Progenitor cell of endocrine pancreas (in vitro differentiated cells): ENCODE results near the gene CACNA2D1. TPM values are rescaled to one million over a fixed set of nuclear protein-coding genes. Genes with fewer than 3 reads are reported as not detected.

Experiments used
- DNase-seq: peaks from one replicate; pipeline ENCODE4 v3.0.0; 2021; ENCODE audit warnings: low spot score; ENCODE audit not compliant: unreplicated experiment
- H3K27ac Mint-ChIP-seq: 2 replicates; pipeline ENCODE4 v1.8.0; 2021; ENCODE audit warnings: mild to moderate bottlenecking, moderate library complexity, mixed read lengths
- H3K27me3 Mint-ChIP-seq: 2 replicates; pipeline ENCODE4 v1.8.0; 2021; ENCODE audit warnings: mixed read lengths
- H3K36me3 Mint-ChIP-seq: 2 replicates; pipeline ENCODE4 v1.8.0; 2022; ENCODE audit warnings: mixed read lengths; ENCODE audit not compliant: insufficient read depth
- H3K4me1 Mint-ChIP-seq: 2 replicates; pipeline ENCODE4 v1.8.0; 2021; ENCODE audit warnings: low read depth, mixed read lengths
- H3K4me3 Mint-ChIP-seq: 2 replicates; pipeline ENCODE4 v1.8.0; 2021; ENCODE audit warnings: low read depth, mild to moderate bottlenecking, moderate library complexity, mixed read lengths
- H3K9me3 Mint-ChIP-seq: 2 replicates; pipeline ENCODE4 v1.8.0; 2021; ENCODE audit warnings: low read depth, mixed read lengths
- total RNA-seq: library from RNA; stranded (reverse); gene quantifications from 2 replicates; pipeline ENCODE4 v1.2.1, GENCODE V29; 2021
- TF ChIP-seq, protein P1 (sequence below): fragments of 200-600 bp; sonication (generic); IDR thresholded peaks from one replicate; pipeline ENCODE4 v1.5.0; 2021; ENCODE audit warnings: antibody characterized with exemption, mild to moderate bottlenecking; ENCODE audit not compliant: unreplicated experiment

Gene CACNA2D1
- total RNA-seq, 1 donor from 2014 or later: 25.1 TPM

DNA sequence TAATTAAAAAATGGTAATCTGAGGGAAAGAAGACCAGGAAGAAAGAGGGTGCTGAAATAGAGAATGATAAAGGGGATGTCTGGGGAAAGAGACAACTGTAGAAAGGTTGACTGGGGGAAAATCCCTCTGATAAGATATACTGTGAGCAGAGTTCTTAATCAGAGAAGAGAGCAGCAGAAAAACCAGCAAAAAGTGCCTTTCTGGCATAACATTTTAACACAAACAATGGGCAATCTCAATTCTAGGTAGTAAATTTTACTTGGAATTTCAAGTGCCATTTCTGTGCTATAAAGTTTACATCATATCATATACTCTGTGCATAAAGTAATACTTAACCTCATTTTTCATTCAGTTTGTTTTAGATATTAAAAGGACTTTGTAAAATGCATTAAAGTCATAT lies 421.9 kb downstream of the CACNA2D1 start:
- Mint-ChIP-seq H3K27ac (no peak overlapping the region), H3K4me3 (no peak overlapping the region), H3K4me1 (peaks cover 4% of the 10 kb centered on the region), H3K36me3 (no peaks in the 10 kb centered on the region), H3K9me3 (no peaks in the 10 kb centered on the region), H3K27me3 (no peaks in the 10 kb centered on the region)
- TF ChIP-seq, protein P1, sequence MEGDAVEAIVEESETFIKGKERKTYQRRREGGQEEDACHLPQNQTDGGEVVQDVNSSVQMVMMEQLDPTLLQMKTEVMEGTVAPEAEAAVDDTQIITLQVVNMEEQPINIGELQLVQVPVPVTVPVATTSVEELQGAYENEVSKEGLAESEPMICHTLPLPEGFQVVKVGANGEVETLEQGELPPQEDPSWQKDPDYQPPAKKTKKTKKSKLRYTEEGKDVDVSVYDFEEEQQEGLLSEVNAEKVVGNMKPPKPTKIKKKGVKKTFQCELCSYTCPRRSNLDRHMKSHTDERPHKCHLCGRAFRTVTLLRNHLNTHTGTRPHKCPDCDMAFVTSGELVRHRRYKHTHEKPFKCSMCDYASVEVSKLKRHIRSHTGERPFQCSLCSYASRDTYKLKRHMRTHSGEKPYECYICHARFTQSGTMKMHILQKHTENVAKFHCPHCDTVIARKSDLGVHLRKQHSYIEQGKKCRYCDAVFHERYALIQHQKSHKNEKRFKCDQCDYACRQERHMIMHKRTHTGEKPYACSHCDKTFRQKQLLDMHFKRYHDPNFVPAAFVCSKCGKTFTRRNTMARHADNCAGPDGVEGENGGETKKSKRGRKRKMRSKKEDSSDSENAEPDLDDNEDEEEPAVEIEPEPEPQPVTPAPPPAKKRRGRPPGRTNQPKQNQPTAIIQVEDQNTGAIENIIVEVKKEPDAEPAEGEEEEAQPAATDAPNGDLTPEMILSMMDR: no peak
- no peak for DNase-seq

DNA sequence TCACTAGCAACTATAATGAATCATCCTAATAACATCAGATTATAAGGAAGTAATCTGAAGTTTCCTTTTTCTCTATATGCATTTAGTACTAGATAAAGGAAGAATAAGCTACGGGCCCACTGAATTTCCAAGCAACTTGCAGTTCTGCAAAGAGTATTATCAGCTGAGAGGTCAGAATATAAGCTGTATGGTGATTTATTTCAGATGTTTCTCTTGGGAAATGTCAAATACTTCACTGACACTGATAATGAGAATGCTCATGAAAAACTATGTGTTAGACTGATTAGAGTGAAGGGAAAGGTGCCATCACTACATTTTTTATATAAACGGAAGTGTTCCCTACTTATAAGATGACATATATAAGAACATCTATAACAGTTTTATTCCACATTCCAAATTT lies 422.5 kb downstream of the CACNA2D1 start:
- Mint-ChIP-seq H3K36me3 (no peaks in the 10 kb centered on the region), H3K4me3 (no peak overlapping the region), H3K9me3 (no peaks in the 10 kb centered on the region), H3K27me3 (no peaks in the 10 kb centered on the region), H3K4me1 (peaks cover 4% of the 10 kb centered on the region), H3K27ac (no peak overlapping the region)
- DNase-seq: no peak
- TF ChIP-seq, protein P1: no peak

DNA sequence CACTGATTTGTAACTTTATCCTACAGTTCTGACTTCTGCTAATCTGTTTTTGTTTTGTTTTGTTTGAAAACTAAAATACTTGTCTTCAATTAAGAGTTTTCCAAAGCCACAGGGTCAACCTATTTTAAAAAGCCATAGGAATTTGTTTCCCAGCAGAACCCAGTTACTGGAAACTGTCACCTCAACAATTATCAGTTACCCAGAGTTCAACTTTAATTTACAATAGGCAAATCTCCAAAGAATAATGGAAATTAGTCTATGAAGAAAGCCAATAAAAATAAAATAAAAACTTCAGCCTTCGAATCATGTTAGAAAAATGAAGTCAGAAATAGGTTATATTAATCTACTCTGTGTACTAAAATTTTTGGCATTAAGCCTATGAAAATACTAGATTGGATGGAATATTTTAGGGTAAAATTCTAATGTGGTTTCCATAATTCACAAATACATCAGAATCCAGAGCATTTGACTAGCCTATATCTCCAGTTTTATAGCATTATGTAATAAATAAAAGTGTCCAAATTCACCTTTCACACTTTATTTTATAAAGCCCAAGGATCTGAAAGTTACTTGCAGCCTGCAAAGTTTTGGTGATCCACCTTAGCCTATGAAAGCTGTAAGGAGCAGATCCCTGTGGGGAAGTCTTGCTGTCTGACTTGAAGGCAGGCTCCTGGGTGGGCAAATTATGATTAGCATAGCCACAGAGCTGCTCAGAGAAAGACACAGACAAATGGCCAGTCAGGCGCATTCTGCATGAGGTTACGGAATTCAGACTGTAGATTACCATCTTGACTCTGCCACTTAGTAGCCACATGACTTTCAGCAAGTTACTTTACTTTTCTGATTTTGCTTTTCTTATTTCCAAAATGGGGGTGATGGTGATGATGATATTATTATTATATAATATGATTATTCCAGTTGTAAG lies 423.8 kb downstream of the CACNA2D1 start:
- Mint-ChIP-seq H3K9me3 (no peaks in the 10 kb centered on the region), H3K27me3 (no peaks in the 10 kb centered on the region), H3K27ac (no peak overlapping the region), H3K36me3 (no peaks in the 10 kb centered on the region), H3K4me1 (peaks cover 4% of the 10 kb centered on the region), H3K4me3 (no peak overlapping the region)
- TF ChIP-seq, protein P1: no peak
- DNase-seq: no peak

DNA sequence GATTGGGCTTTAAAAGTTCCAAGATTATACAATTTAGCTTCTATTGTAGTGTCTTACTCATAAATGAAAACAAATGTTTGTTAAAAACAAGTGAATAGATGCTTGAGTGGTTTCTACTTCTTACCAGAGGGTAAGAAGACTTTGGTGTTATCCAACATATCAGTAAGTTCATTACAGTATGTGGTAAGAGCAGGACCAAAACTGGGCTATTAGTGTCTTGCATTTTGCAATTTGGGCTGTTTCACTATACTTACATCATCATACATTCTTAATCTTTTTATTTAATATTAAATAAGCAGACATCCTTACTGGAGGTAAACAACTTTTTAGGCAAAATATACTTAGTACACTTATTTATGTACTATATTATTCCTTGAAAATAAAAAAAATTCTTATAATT lies 425.4 kb downstream of the CACNA2D1 start:
- H3K36me3 Mint-ChIP-seq: no peaks in the 10 kb centered on the region
- TF ChIP-seq, protein P1: no peak
- no peak overlapping the region for H3K4me3 Mint-ChIP-seq
- DNase-seq: no peak
- H3K27me3 Mint-ChIP-seq: no peaks in the 10 kb centered on the region
- H3K27ac Mint-ChIP-seq: no peak overlapping the region
- no peaks in the 10 kb centered on the region for H3K9me3 Mint-ChIP-seq
- peaks cover 4% of the 10 kb centered on the region for H3K4me1 Mint-ChIP-seq

DNA sequence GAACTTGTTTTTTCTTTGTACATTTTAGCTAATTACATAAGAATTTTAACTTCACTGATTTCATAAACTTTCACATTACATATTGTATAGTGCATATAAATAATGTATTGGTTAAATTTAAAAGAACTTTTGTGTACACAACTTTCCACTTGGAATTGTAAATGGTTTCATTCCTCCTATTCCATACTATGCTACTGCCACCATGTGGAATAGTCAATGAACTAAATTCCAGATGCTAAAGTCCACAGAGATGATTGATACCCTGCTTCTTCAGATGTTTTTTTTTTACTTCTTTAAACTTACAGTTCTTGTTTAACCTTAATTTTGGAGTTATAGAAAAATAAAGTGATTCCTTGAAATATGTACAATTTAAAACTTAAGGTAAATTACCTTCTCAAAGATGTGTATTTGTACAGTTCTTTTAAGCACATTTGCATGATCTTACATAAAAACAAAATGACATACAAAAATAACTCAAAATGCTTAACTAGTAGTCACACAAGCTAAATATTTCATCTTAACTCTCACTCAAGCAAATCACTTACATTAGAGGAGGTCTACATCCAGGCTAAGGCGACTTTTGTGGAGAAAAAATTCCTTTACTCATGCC lies 426.1 kb downstream of the CACNA2D1 start:
- Mint-ChIP-seq H3K36me3 (no peaks in the 10 kb centered on the region), H3K27me3 (no peaks in the 10 kb centered on the region), H3K27ac (no peak overlapping the region), H3K4me1 (peaks cover 4% of the 10 kb centered on the region), H3K9me3 (no peaks in the 10 kb centered on the region), H3K4me3 (no peak overlapping the region)
- DNase-seq: no peak
- TF ChIP-seq, protein P1: peak; percentile 64
